ENCODE measurements around the gene PRSS8. TPM values are rescaled to one million over a fixed set of nuclear protein-coding genes. Genes with fewer than 3 reads are reported as not detected.
"Not testable (repeated sequence)": the region's sequence is repeated elsewhere in the genome, so short reads cannot be mapped to it uniquely, and the experiment has no call there.

PRSS8 gene
- total RNA-seq, 2 donors from 2014 or later: 2.4 TPM; not detected in 1

DNA sequence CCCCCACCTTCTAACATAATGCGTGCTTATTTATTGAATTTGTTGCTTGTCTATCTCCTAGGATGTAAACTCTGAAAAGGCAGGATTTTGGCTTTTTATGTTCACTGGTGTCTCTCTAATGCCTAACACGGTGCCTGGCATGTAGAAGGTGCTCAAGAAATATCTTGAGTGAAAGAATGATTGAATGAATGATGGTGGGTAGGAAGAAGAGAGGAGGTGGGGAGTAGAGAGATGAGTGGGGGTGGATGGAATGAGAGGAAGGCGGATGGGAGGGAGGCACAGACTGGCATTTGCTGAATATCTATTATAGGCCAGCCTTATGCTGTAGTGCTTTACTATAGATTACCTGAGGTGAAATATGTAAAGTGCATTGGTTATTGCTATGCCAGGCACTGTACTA is 12.0 kb upstream of the PRSS8 start:
- DNase-seq (ENCODE audit: low spot score): no peak
- H3K4me3 ChIP-seq: no peak overlapping the region
- no peaks in the 10 kb centered on the region for H3K36me3 ChIP-seq
- H3K9me3 ChIP-seq: no peaks in the 10 kb centered on the region
- peaks cover 0 to 11% of the 10 kb centered on the region in 2 donors for H3K4me1 ChIP-seq
- H3K27ac ChIP-seq: no peak overlapping the region
- TF ChIP-seq, protein P1, sequence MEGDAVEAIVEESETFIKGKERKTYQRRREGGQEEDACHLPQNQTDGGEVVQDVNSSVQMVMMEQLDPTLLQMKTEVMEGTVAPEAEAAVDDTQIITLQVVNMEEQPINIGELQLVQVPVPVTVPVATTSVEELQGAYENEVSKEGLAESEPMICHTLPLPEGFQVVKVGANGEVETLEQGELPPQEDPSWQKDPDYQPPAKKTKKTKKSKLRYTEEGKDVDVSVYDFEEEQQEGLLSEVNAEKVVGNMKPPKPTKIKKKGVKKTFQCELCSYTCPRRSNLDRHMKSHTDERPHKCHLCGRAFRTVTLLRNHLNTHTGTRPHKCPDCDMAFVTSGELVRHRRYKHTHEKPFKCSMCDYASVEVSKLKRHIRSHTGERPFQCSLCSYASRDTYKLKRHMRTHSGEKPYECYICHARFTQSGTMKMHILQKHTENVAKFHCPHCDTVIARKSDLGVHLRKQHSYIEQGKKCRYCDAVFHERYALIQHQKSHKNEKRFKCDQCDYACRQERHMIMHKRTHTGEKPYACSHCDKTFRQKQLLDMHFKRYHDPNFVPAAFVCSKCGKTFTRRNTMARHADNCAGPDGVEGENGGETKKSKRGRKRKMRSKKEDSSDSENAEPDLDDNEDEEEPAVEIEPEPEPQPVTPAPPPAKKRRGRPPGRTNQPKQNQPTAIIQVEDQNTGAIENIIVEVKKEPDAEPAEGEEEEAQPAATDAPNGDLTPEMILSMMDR (IDR thresholded peaks at IDR 0.05): no peak
- peaks cover 0 to 7% of the 10 kb centered on the region in 2 donors for H3K27me3 ChIP-seq

DNA sequence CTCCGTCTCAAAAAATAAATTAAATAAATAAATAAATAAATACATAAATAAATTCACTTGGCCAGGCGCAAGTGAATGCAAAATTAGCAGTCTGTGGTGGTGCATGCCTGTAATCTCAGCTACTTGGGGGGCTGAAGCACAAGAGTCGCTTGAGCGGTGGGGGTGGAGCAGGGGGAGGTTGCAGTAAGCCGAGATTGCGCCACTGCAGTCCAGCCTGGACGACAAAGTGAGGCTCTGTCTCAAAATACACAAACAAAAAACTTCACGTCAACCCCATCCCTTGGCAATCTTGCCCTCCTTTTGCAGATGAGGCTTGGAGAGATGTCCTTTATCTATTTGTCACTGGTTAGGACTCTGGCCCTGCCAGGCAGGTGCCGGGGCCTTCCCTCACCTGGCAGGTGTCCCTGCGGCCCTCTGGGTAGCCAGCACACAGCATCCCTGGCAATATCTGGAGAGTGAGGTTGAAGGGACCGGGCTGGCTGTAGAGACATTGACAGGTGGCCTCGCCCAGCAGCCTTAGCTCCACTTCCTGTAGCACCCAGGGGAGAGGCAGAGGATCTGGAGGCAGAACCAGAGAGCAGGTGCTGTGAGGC is 10.0 kb upstream of the PRSS8 start:
- TF ChIP-seq, protein P1 (IDR thresholded peaks at IDR 0.05): no peak
- H3K27me3 ChIP-seq: peaks cover 0 to 7% of the 10 kb centered on the region in 2 donors

GRCh38 chr16:31144418-31144817 is 8.9 kb upstream of the PRSS8 start:
- not testable (repeated sequence) for H3K36me3 ChIP-seq; DNase-seq (ENCODE audit: low spot score); H3K4me3 ChIP-seq

More for the DNA sequence above, 10.0 kb upstream of the PRSS8 start:
- no peak for DNase-seq (ENCODE audit: low spot score)
- peaks cover 0 to 26% of the 10 kb centered on the region in 2 donors for H3K4me1 ChIP-seq
- H3K9me3 ChIP-seq: no peaks in the 10 kb centered on the region
- no peak overlapping the region for H3K4me3 ChIP-seq
- H3K27ac ChIP-seq: no peak overlapping the region
- no peaks in the 10 kb centered on the region for H3K36me3 ChIP-seq

DNA sequence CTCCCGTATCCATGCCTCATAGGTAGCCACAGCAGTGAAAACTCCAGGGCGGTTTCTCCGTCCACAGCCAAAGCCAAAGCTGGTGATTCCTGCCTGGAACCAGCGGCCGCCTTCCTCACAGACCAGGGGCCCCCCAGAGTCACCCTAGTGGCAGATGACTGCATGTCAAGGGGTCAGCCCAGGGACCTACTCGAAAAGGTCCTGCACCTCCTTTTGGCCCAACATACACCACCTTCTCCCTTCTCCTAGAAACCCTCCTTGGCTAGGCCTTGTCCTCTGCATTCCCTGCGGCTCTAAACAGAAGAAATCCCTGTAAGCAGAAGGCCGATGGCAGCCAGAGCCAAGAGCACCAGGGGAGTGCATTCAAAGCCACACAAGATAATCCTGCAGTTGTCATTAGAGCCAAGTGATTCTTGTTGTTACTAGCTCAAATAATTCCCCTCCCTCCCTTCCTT is 8.2 kb upstream of the PRSS8 start:
- Histone ChIP-seq H3K9me3 (no peaks in the 10 kb centered on the region), H3K36me3 (no peaks in the 10 kb centered on the region), H3K4me3 (no peak overlapping the region), H3K4me1 (peaks cover 0 to 31% of the 10 kb centered on the region in 2 donors), H3K27ac (no peak overlapping the region), H3K27me3 (peaks cover 0 to 7% of the 10 kb centered on the region in 2 donors)
- TF ChIP-seq, protein P1 (IDR thresholded peaks at IDR 0.05): no peak
- DNase-seq (ENCODE audit: low spot score): no peak

More at GRCh38 chr16:31144418-31144817, 8.9 kb upstream of the PRSS8 start:
- H3K27me3 ChIP-seq, H3K27ac ChIP-seq, H3K9me3 ChIP-seq: not testable (repeated sequence)
- H3K4me1 ChIP-seq: peaks cover 0 to 26% of the 10 kb centered on the region in 2 donors

GRCh38 chr16:31143011-31143693 is 7.6 kb upstream of the PRSS8 start:
- DNase-seq (ENCODE audit: low spot score): no peak
- Histone ChIP-seq H3K36me3 (no peaks in the 10 kb centered on the region), H3K27me3 (peaks cover 0 to 3% of the 10 kb centered on the region in 2 donors), H3K27ac (peak overlapping the region; percentile 62 to 70), H3K4me3 (peak overlapping the region in 1 of 2 donors; percentile 60), H3K9me3 (no peaks in the 10 kb centered on the region), H3K4me1 (peaks cover 0 to 32% of the 10 kb centered on the region in 2 donors)
- TF ChIP-seq, protein P1 (IDR thresholded peaks at IDR 0.05): no peak

Measured in right atrium auricular region (tissue), 2 donors.